Right lobe of liver (tissue), 4 donors: ENCODE measurements around the gene FBLN2.

Source experiments
- POLR2A ChIP-seq: fragments of 450-650 bp; IDR thresholded peaks from one replicate; pipeline ENCODE4 v1.6.1; 2017; ENCODE audit warnings: antibody characterized with exemption, mild to moderate bottlenecking
- TF ChIP-seq, protein P1 (sequence below), 4 donors: fragments of 200-600 bp in 3 of 4; fragments of 450-650 bp in 1 of 4; IDR thresholded peaks; one replicate each; pipeline versions ENCODE4 v1.5.1 to v1.8.0; 2016 to 2022; ENCODE audit warnings: antibody characterized with exemption in 4 of 4, mild to moderate bottlenecking in 2 of 4
- donor health status: DM: no; HTN: no; CAD: no.
- donor health status: DM: no; HTN: no; CAD: no.
- donor health status: DM: no; HTN: yes; CAD: no.

DNA sequence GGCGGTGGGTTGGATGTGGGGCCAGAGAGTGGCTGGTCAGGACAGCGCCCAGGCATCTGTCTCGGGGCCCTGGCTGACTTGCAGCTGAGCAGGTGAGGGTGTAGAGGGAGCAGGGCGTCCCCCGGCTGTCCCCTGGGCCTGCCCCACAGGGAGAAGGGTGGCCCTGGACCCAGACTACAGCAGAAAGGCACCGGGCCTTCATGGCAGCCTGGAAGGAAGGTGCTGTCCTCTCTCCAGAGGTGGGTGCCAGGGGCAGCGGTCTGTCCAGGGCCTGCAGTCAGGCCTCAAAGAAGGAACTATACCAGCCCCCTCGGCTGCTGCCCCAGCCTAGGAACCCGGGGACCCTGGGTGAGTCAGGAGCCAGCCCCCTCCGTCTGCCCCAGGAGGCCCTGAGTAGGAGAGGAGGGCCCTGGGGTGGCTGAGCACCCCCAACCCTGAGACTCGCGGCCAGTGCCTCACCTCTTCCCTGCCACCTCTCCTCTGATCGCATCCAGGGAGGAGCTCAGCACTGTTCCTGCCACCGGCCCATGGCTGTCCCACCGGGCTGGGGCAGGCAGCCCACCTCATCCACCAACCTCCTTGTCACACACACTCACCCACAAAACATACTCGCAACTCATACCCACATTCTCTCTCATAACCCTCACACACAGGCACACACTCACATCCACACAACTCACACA lies 133.5 kb downstream of the FBLN2 start:
- TF ChIP-seq, protein P1, sequence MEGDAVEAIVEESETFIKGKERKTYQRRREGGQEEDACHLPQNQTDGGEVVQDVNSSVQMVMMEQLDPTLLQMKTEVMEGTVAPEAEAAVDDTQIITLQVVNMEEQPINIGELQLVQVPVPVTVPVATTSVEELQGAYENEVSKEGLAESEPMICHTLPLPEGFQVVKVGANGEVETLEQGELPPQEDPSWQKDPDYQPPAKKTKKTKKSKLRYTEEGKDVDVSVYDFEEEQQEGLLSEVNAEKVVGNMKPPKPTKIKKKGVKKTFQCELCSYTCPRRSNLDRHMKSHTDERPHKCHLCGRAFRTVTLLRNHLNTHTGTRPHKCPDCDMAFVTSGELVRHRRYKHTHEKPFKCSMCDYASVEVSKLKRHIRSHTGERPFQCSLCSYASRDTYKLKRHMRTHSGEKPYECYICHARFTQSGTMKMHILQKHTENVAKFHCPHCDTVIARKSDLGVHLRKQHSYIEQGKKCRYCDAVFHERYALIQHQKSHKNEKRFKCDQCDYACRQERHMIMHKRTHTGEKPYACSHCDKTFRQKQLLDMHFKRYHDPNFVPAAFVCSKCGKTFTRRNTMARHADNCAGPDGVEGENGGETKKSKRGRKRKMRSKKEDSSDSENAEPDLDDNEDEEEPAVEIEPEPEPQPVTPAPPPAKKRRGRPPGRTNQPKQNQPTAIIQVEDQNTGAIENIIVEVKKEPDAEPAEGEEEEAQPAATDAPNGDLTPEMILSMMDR (IDR thresholded peaks at IDR 0.05): no peak
- TF ChIP-seq POLR2A: no peak
